ELF-1 (cell line): ENCODE measurements around the gene WWC1.

Experiments used
- DNase-seq: peaks from one replicate; pipeline ENCODE4 v3.0.0-alpha.2; 2016; ENCODE audit warnings: low read depth, low spot score

WWC1 gene

DNA sequence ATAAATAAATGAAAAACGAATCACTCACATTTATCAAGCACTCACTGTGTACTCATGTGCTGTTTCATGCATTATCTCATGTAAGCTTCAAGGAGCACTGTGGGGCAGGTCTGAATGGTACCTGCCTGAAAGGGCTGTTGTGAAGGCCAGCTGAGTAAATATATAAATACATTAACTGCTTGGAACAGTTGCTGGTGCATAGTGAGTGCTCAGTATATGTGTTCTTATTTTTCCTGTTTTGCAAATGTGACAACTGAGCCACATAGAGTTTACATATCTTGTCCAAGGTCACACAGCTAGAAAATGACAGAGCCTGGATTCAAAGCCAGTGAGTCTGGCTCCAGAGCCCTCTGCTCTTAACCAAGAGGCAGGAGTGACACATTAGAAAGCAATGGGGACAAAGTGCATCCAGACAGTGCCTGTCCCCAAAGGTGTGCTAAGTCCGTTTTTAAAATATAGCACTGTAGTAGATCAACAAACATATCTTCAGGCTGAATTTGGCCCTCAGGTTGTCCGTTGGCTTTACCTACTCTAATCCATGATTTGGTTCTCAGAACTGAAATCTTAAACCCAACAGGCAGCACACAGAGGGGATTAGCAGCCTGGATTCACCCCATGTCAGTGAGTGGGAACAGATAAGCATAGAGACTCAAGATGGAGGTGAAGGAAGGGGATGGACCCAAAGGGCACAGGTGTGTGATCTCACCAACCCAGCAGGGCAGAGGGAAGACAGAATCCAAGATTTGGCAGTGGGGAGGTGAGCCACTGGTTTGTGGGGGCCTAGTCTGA, 70.8 kb downstream of the WWC1 start:
- no peak for DNase-seq

- peak; percentile 10 for DNase-seq
These were observed 72.8 kb downstream of the WWC1 start for GRCh38 chr5:168364151-168364661.

DNA sequence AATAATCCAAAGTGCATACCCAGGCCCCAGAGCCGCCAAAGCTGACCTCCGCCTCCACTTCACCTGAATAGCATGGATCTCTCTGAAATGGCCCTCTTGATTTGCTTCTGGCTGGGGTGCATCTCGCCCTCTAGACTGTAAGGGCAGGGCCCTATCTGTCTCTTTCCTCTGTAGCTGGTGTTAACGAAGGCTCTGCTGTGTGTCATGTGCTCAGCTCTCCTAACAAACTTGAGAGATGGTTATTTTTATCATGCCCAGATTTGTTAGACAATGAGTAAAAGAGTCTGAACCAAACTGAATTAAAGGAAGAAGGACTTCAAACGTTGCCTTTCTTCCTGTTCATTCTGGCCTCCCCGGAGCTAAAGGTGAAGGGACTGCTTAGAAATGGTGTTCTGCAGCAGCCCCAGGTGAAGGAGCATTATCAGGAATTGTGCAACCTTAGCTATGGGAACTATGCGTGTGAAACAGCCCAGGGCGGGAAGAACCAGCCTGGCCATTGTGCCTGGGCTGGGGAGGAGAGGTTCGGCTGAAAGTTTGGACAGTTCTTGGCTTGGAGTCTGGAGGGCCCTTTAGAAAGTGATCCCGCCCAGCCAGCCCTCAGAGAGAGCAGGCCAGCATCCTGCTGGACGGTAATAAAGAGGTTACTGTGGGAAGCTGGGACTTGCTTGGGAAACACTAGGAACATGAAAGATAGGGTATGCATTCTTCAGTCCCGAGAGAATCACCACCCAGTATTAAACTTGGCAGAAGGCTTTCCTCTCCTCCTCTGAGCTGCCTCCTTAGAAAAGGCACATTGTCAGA, 73.5 kb downstream of the WWC1 start:
- DNase-seq = peak; percentile 95

GRCh38 chr5:168365581-168366081, 74.2 kb downstream of the WWC1 start:
- DNase-seq = peak; percentile 74

- DNase-seq = peak; percentile 13
These were observed 74.7 kb downstream of the WWC1 start for GRCh38 chr5:168366116-168366515.

GRCh38 chr5:168368854-168369253, 77.4 kb downstream of the WWC1 start:
- DNase-seq = no peak

DNA sequence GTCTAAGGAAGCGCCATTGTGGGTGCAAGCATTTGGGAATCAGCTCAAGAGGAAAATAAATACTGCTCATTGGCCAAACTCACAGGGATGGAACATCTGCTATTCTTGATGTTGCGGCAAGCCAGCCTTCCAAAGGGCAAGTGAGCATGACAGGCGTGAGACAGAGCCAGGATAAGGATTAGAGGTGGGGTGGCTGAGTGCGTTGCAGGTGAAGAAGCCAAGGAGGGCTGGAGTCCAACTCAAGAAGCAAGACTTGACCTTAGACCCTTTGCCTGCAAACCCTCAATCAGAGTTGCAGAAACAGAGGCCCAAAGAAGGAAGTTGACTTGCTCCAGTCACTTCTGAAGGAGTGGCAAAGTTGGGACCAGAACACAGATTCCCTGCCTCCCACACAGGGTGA, 79.4 kb downstream of the WWC1 start:
- DNase-seq = no peak

- DNase-seq = no peak
These were observed 81.0 kb downstream of the WWC1 start for GRCh38 chr5:168372356-168372946.

DNA sequence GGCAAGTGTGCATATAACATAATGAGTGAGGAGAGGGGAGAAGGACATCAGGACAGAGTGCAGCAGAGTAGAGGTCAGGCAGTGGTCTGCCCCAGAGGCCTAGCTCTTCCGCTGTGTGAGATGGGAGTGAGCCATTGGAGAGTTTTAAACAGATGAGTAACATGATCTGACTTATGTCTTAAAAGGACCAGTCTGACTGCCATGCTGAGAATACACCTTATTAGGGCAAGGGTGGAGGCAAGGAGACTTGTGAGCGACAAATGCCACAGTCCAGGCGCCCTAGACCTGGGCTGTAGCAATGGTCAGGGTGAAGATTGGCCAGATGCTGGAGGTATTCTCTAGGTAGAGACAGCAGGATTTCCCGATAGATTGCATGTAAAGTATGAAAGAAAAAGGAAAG, 83.1 kb downstream of the WWC1 start:
- no peak for DNase-seq

GRCh38 chr5:168375214-168375613, 83.8 kb downstream of the WWC1 start:
- no peak for DNase-seq

DNA sequence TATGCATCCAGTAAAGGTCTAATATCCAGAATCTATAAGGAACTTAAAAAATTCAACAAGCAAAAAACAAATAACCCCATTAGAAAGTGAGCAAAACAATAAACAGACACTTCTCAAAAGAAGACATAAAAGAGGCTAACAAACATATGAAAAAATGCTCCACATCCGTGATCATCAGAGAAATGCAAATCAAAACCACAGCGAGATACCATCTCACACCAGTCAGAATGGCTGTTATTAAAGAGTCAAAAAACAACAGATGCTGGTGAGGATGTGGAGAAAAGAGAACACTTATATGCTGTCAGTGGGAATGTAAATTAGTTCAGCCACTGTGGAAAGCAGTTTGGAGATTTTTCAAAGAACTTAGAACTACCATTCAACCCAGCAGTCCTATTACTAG, 86.1 kb downstream of the WWC1 start:
- no peak for DNase-seq

- DNase-seq = no peak
These were observed 87.3 kb downstream of the WWC1 start for GRCh38 chr5:168378741-168379140.

DNA sequence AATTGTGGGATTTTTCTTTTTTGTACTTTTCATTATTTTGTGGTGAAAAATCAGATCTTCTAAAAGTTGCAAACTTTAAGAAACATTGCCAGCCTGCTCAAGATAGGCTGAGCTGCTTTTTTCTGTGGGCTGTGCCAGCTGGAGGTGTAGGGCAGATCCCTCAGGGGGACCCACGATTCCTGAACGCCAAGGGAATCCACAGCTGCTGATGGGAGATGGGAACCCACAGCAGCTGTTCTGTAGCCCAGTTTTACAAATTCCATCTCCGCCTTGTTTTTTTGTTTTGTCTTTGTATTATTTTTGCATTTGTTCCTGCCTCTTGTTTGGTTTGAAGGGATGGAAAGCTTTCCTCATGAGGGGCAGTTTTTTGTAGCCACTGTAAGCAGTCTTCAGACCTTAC, 91.0 kb downstream of the WWC1 start:
- DNase-seq = no peak

- DNase-seq = no peak
These were observed 99.0 kb downstream of the WWC1 start for GRCh38 chr5:168390491-168390890.

- no peak for DNase-seq
These were observed 102.3 kb downstream of the WWC1 start for GRCh38 chr5:168393773-168394172.

DNA sequence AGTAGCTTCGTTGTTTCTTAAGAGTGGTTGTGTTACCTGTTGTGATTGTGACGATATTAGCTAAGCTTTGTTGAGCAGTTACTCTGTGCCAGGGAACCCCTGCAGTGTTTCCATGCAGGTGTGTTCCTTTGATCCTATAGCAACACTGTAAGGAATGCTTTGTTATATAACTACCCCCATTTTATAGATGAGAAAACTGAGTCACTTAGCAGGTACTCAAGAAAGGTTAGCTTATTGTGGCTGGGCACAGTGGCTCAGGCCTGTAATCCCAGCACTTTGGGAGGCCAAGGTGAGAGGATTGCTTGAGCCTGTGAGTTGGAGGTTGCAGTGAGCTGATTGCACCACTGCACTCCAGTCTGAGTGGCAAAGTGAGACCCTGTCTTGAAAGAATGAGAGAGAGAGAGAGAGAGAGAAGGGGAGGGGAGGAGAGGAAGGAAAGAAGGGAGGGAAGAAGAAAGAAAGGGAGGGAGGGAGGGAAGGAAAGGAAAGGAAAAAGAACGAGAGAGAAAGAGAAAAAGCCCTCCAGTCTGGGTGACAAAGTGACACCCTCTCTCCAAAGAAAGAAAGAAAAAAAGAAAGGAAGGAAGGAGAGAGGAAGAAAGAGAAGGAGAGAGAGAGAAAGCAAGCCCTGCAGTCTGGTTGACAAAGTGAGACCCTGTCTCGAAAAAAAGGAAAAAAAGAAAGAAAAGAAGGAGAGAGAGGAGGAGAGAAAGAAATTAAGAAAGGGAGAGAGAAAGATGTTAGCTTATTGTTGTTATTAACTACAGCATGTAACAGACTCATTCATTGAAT, 109.2 kb downstream of the WWC1 start:
- DNase-seq = no peak

DNA sequence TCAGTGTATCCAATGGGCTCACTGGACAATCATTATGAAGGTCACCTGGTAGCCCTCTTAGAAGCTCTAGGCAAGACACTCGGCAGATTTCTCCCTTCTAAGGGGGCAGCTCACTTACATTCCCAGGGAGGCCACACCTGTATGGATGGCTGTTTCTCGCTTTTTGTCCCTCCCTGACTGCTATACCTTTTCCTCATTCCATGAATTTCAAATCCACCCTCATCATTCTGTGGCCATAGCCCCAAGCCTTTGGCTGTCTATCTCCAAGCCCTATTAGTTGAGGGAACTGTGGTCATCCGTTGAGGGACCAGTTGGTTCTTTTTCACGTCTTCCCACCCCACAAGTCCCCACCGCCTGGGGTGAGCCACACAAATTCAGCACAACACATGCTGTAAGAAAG, 109.8 kb downstream of the WWC1 start:
- peak; percentile 36 for DNase-seq

DNA sequence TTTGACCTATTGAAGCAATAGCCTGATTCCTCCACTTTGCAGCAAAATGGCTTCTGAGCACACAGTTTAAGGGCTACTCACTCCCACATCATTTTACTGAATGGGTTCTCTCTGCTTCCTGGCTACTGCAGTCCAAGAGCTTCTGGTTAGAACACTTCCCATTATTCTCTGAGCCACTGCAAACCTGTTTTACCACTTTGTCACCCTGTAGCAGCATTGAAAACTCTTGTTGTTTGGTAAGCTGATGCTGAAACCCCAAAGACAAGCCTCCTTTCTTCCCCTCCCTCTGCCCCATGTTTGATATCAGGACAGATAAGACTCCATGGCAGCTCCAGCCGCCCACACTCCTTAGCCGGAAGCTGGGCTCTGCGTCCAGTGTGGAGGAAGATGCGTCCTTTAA, 110.4 kb downstream of the WWC1 start:
- DNase-seq = peak; percentile 75

GRCh38 chr5:168404365-168404764, 112.9 kb downstream of the WWC1 start:
- DNase-seq = no peak

- no peak for DNase-seq
These were observed 115.8 kb downstream of the WWC1 start for GRCh38 chr5:168407211-168407610.

GRCh38 chr5:168408561-168409305, 117.3 kb downstream of the WWC1 start:
- DNase-seq = no peak
